ENCODE measurements around the gene DCHS1.

GRCh38 chr11:6630632-6631291 is 24.8 kb downstream of the DCHS1 start:
- TF ChIP-seq POLR2A (IDR thresholded peaks at IDR 0.05) (no peak), CTCF (IDR thresholded peaks at IDR 0.05) (no peak), POLR2AphosphoS5 (IDR thresholded peaks at IDR 0.05) (no peak), EP300 (IDR thresholded peaks at IDR 0.05) (no peak)
